Dermis microvascular lymphatic vessel endothelial cell (primary cell): ENCODE data around the gene MCUB. TPM values are rescaled to one million over a fixed set of nuclear protein-coding genes. Genes with fewer than 3 reads are reported as not detected.
"Not testable (repeated sequence)": the region's sequence is repeated elsewhere in the genome, so short reads cannot be mapped to it uniquely, and the experiment has no call there.

Source experiments
- DNase-seq, 2 donors: peaks; one replicate each; pipeline versions ENCODE4 v3.0.0 to v3.0.0-alpha.2; 2010; ENCODE audit warnings: low read depth in 2 of 2
- total RNA-seq: library from RNA; depleted of rRNA; stranded (reverse); fragments of >200 nt; gene quantifications from 2 replicates; pipeline ENCODE4 v1.2.1, GENCODE V29; 2014

MCUB gene
- total RNA-seq, 1 donor from 2014 or later: 54.3 TPM

DNA sequence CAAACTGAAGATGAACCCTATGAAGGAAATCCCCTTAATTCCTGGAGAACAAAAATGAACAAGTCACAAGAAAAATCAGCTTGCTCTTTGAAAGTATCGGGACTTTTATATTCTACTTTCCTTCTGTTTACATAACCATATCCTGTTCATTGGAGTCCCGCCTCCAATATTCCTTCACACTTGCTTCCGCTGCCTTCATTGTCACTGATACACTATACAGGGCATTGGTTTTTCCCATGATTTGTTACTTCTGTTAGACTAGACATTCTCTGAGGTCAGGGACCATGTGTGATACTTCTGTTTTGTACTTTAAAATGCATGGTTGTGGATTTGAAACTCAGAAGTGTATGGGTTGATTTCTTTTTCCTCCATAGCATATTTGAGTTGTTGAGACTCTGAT lies 18.8 kb downstream of the MCUB start:
- DNase-seq: peak in 1 of 2 donors; percentile 42

DNA sequence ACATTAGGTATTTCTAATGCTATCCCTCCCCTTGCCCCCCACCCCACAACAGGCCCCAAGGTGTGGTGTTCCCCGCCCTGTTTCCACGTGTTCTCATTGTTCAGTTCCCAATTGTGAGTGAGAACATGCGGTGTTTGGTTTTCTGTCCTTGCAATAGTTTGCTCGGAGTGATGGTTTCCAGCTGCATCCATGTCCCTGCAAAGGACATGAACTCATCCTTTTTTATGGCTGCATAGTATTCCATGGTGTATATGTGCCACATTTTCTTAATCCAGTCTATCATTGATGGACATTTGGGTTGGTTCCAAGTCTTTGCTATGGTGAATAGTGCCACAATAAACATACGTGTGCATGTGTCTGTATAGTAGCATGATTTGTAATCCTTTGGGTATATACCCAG lies 20.0 kb downstream of the MCUB start:
- not testable (repeated sequence) for DNase-seq

DNA sequence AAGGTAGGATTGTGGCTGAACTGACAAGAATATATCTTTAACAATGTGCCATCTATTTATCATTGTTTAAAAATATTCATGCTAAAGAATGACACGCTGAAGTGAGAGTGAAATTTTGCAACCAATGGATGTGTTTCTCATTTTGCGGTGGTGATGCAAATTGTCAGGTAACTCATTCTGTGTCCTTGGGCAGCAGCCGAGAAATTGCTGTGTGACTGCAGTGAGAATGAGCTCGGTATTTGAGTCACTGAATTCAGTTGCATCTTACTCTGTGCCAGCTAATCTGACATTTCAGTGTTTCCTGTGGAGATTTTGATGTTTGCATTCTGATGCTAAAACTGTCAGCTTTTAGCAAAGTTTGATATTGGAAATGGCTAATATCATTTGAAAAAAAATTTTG lies 28.1 kb downstream of the MCUB start:
- peak in 1 of 2 donors; percentile 32 for DNase-seq

DNA sequence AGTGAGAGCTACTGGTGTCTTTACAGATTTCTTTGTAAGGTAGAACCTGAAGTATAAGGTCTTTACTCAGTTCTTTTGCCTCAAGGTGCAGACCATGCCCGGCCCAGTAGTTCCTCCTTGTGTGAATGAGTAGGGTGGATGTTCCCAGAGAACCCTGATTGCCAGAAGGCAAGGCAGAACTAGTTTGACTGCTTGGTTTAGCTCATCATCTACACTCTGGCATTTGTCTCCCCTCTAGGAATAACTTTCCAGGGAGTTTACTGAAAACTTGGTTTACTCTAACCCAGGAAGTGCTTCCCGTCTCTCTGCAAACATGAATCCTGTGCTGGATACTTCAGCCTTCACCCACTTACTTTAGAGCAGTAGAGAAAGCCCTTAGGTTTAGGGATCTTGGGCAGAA lies 29.1 kb downstream of the MCUB start:
- no peak for DNase-seq

DNA sequence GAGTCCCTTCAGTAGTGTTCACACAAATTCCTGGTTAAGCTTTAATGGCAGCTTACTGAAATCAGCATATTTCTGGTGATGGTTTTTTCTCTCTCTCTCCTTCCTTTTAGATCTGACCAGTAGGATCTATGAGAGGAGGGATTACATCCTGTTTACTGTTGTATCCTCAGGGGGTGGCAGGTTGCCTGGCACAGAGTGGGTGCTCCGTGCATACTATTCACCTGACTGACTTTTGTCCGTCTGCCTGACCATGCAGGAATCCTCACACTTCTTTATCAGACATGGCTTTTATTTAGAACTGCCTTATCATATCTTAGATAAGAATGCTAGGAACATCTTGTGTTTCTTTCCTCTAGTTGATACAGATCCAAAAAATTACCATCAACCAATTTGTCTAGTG lies 29.6 kb downstream of the MCUB start:
- DNase-seq: no peak

DNA sequence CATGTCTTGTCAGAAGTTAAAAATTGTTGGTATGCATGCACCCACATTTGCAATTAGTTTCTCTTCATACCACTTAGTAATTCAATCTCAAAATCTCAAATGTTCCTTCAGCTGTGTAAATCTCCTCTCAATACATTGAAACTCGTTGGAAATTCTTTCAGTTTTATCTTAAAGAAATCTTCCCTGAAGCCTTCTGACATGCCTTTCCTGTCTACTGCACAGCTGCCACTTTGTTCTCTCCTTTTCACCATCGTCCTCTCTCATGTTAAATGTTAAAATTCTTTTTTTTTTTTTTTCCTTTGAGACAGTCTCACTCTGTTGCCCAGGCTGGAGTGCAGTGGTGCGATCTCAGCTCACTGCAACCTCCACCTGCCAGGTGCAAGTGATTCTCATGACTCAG lies 30.9 kb downstream of the MCUB start:
- no peak for DNase-seq

DNA sequence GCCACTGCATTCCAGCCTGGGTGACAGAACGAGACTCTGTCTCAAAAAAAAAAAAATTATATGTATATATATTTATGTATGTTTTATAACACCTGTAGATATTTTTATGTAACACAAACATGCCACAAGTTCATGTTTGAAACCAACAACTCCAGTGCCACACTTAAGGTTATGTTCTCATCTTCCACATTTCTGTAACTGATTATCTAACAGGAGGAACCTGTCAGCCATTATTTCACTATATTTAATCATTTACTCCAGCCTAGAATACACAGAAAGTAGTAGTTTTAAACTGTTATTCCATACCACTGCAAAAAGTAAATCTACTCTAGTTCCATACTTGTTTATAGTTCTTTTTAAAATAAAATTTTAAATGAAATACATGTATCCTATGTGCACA lies 32.3 kb downstream of the MCUB start:
- no peak for DNase-seq

DNA sequence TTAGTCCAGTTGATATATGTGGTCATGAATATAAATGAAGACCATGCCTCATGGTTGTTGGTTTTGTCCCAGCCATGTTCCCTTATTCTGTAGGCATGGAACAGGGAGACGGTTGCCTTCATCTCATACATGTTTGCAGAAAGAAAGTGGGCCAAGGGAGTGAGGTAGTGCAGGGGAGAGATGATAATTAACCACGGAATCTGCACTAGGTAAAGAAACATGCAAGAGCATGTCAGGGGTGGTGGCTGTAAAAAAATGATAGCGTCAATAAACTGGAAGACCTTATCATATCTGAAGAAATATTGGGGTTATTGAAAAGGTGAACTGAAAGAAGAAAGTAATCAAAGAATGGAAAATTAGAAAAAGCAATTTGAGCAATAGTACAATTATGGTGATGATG lies 35.1 kb downstream of the MCUB start:
- not testable (repeated sequence) for DNase-seq

DNA sequence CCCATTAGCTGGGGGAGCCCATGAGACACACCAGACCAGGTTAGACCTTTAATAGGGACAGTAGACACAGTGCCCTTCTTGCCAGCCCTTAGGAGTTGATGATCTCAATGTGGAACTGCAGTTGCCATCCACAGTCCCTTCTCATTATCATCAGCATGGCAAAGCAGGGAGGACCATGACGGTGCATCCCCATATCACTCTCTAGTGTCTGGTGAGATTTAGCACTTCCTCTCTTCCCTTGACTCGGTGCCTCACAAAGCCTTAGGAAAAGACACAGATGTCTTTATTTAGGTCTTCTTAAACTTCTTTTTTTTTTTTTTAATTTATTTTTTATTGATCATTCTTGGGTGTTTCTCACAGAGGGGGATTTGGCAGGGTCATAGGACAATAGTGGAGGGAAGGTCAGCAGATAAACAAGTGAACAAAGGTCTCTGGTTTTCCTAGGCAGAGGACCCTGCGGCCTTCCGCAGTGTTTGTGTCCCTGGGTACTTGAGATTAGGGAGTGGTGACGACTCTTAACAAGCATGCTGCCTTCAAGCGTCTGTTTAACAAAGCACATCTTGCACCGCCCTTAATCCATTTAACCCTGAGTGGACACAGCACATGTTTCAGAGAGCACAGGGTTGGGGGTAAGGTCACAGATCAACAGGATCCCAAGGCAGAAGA lies 36.5 kb downstream of the MCUB start:
- DNase-seq: not testable (repeated sequence)

DNA sequence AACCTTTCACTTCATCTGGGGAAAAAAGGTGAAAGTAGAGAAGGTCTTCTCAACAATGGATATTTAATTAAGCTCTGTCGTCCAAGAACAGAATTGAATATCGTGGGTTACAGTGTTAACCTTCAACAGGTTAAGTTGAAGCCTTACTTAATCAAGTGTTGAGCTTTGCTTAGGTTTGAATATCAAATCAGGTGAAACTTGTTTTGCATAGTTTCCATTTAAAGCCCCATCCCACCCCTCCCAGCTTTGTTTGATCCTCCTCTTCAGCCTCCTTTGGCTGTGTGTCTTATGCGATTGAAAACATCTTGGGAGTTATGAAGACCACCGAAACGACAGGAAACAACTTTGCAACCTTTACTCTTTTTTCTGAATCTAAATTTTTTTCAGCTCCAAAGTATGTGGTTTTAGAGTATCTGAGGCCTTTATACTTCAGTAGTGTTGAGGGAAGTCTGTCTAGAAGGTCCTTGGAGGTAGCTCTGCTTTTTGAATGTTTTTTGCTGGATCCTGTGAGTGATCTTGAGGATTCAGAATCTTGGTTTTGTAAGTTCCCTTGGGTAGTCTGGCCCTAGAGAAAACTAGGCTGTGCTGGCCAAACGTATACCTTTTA lies 39.1 kb downstream of the MCUB start:
- no peak for DNase-seq

DNA sequence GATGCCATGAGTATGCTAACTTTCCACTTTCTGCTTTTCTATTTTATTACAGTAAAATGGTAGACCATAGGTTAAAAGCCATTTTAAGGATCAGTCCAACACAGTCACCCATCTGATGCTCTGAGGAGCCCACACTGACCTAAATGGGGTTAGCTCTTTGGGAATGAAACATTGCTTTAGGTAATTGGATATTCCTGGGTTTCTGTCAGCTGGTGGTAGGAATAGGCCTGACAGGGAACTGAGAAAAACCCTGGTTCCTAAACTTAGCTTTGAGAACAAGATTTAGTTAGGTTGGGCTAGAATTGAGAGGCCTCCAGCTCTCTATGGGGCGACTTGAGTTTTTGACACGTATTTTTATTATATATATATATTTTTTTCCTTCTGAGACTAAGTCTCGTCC lies 40.4 kb downstream of the MCUB start:
- no peak for DNase-seq

DNA sequence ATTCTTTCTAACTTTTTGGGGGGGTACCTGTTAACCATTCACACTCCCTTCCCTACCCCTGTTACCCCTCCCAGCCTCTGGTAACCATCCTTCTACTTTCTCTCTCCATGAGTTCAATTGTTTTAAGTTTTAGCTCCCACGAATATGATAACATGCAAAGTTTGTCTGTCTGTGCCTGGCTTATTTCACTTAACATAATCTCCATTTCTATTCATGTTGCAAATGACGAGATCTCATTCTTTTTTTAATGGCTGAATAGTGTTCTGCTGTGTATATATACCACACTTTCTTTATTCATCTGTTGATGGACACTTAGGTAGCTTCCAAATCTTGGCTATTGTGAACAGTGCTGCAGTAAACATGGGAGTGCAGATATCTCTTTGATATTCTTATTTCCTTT lies 41.3 kb downstream of the MCUB start:
- DNase-seq: no peak

DNA sequence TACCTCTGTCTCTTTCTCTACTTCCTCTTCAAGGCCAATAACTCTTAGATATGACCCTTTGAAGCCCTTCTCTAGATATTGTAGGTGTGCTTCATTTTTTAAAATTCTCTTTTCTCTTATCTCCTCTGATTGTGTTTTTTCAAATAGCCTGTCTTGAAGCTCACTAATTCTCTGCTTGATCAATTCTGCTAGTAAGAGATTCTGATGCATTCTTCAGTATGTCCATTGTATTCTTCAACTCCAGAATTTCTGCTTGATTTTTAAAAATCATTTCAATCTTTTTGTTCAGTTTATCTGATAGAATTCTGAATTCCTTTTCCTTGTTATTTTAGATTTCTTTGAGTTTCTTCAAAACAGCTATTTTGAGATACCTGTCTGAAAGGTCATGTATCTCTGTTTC lies 47.9 kb downstream of the MCUB start:
- no peak for DNase-seq

DNA sequence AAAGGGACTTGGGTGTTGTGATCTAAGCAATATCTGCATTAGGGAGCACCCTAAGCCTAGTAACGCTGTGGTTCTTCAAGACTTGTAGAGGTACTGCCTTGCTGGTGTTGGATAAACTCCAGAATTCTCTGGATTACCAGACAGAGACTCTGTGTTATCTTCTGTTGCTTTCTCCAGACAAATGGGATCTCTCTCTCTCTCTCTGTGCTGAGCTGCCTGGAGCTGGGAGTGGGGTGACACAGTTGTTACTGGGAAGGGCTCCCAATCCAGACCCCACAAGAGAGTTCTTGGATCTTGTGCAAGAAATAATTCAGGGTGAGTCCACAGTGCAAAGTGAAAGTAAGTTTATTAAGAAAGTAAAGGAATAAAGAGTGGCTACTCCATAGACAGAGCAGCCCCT lies 48.8 kb downstream of the MCUB start:
- no peak for DNase-seq

DNA sequence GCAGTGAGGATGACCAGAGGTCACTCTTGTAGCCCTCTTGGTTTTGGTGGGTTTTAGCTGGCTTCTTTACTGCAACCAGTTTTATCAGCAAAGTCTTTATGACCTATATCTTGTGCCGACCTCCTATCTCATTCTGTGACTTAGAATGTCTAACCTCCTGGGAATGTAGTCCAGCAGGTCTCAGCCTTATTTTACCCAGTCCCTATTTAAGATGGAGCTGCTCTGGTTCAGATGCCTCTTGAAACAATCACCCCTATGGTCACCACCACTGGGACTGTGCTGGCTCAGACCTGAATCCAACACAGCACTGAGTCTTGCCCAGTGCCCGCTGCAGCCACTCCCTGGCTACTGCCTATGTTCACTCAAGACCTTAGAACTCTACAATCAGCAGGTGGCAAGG lies 49.4 kb downstream of the MCUB start:
- DNase-seq: no peak

DNA sequence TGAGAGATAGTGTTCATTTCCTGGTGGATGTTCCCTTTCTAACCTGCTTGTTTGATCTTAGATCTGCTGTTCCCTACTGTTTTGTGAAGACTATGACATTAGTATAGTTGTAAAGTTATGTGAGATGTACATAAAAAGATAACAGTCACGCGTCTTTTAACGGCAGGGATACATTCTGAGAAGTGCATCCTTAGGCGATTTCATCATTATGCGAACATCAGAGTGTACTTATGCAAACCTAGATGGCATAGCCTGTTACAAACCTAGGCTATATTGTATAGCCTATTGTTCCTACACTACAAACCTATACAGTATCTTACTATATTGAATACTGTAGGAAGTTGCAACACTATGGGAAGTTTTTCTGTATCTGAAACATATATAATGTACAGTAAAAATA lies 50.4 kb downstream of the MCUB start:
- DNase-seq: no peak

DNA sequence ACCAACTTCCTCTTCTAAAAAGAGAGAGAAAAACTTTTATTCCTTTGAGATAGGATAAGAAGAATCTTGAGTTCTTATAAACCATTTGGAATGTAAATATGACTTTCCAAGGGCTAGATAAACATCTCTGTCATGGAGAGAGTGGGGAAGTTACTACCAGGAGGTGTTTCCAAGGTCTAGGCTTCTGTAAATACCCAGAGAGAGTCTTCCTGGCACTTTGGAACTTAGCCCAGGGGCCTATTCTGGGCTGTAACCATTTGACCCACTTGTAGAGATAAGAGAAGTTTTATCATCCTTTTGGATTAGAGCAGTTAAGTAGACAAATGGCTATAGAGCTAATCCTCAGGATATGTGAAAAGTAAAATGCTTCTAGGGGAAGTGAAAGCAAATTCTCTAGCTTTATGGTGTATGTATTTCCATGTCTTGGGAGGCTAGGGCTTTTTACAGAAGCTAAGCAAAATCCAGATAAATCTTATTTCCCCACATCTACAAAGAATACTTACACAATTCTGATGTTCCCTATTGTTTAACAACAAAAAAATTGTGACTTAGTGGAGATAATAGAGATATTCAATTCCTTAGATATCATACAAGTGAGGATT lies 51.1 kb downstream of the MCUB start:
- peak in 1 of 2 donors; percentile 37 for DNase-seq

DNA sequence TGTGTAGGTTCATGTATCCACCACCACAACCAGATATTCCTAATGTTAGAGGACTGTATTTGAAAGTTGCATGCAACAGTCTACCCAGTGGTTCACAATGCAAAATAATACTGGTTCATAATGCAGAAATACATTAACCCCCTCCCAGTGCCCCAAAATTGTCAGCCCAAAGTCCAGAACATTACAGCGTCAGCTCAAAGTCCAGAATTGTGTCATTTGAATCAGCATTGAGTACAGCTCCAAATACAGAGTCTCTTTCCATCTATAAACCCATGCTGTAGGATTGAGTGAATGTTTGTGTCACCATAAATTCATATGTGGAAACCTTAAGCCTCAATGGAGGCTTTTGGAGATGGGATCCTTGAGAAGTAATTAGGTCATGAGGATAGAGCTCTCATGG lies 54.0 kb downstream of the MCUB start:
- DNase-seq: no peak

DNA sequence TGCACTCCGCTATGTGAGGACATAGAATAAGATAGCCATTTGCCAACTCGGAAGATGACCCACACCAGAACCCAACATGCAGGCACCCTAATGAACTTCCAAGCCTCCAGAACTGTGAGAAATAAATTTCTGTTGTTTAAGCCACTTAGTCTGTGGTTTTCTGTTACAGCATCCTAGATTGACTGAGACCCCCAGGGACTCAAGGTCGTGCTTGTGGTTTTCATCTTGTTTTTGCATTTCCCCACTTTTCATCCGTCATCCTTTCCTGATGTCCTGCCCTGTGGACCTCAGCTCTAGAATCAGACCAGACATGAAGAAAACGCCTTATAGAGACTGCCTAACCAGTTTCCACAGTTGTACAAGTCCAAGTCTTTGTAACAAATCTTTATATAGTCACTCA lies 54.4 kb downstream of the MCUB start:
- DNase-seq: no peak

DNA sequence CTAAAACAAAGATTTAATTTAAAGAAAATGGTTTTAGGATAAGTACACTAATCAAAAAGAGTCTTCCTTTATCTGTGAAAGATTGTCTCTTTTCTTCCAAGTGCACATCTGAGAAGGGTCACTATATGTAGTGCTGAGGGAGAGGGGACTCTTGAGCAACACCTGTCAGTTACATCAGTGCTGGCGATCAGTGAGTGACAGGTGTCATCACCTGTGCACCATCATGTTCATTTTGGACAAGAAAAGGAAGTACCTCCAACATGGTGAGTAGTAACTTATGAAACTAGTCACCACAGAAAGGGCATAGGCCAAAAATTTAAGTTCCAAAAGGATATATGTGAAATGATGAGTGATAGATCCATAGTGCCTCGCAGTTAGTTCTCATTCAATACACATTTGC lies 55.7 kb downstream of the MCUB start:
- DNase-seq: no peak

DNA sequence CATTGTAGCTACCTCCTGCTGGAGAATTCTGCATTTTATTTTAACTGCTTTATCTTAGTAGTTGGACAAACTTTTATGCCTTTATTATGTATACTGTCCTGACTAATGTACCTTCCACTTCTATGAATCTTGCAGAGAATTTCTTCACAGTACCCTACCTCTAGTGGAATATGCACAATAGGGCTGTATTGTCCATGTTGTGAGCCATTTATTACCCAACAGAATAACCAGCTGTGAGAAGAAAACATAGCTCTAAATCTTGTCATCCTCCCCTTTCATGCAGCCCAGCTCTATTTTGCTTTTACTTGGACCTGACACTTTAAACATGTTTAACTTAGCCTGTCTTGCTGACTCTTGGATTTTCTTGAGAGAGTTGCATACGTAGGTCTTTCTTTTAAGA lies 56.2 kb downstream of the MCUB start:
- DNase-seq: no peak

DNA sequence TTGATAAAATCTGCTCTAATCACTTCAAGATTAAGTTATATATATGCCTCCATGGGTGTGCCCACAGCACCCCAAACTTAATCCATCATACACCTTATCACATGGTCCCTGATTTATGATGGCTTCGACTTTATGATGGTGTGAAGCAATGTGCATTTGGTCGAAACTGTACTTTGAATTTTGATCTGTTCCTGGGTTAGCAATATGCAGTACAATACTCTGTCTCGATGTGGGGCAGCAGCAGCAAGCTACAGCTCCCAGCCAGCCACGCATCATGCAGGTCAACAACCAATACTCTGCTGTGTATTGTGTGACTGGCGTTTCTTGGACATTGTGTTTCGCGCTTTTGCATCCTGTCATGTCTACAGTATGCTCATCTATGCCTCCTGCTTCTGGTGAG lies 62.6 kb downstream of the MCUB start:
- no peak for DNase-seq

DNA sequence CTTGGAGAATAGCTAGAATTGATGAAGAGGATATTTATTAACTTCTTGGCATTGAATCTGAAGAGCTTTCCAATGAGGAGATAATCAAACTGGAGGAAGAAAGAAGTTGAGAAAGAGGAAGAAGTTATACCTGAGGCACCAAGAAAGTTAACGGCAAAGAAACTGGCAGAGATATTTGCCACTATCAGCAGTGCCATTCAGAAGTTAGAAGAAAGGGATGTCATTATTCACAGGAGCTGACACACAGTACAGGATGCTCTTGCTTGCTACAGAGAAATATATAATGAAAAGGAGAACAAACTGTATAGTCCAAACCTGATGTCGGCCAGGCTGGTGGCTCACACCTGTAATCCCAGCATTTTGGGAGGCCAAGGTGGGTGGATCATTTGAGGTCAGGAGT lies 64.5 kb downstream of the MCUB start:
- DNase-seq: no peak
